ENCODE results near the gene SH3RF3.

SH3RF3 gene

GRCh38 chr2:109400102-109400501 lies 271.1 kb downstream of the SH3RF3 start:
- Histone ChIP-seq H3K4me2 (no peak overlapping the region), H4K20me1 (ENCODE audit: insufficient read depth) (no peaks in the 10 kb centered on the region), H2AFZ (ENCODE audit: low read depth) (no peak overlapping the region), H3K9ac (no peak overlapping the region), H3K27me3 (ENCODE audit: insufficient read depth, low read depth) (no peaks in the 10 kb centered on the region), H3K27ac (no peak overlapping the region), H3K79me2 (ENCODE audit: insufficient read depth, low read depth) (no peaks in the 10 kb centered on the region), H3K36me3 (ENCODE audit: insufficient read depth) (no peaks in the 10 kb centered on the region), H3K4me3 (IDR thresholded peaks at IDR 0.05; ENCODE audit: insufficient read depth, low read depth, low read length) (no peak overlapping the region), H3K4me1 (ENCODE audit: low read depth, poor library complexity, severe bottlenecking) (no peaks in the 10 kb centered on the region)
- TF ChIP-seq CTCF (conservative IDR thresholded peaks at IDR 0.05; ENCODE audit: low read depth, low read length): no peak

GRCh38 chr2:109401370-109401769 lies 272.4 kb downstream of the SH3RF3 start:
- Histone ChIP-seq H3K9ac (no peak overlapping the region), H3K36me3 (ENCODE audit: insufficient read depth) (no peaks in the 10 kb centered on the region), H3K4me2 (no peak overlapping the region), H3K4me3 (IDR thresholded peaks at IDR 0.05; ENCODE audit: insufficient read depth, low read depth, low read length) (no peak overlapping the region), H3K79me2 (ENCODE audit: insufficient read depth, low read depth) (no peaks in the 10 kb centered on the region), H4K20me1 (ENCODE audit: insufficient read depth) (no peaks in the 10 kb centered on the region), H3K27ac (no peak overlapping the region), H2AFZ (ENCODE audit: low read depth) (no peak overlapping the region), H3K4me1 (ENCODE audit: low read depth, poor library complexity, severe bottlenecking) (no peaks in the 10 kb centered on the region), H3K27me3 (ENCODE audit: insufficient read depth, low read depth) (no peaks in the 10 kb centered on the region)
- no peak for TF ChIP-seq CTCF (conservative IDR thresholded peaks at IDR 0.05; ENCODE audit: low read depth, low read length)

DNA sequence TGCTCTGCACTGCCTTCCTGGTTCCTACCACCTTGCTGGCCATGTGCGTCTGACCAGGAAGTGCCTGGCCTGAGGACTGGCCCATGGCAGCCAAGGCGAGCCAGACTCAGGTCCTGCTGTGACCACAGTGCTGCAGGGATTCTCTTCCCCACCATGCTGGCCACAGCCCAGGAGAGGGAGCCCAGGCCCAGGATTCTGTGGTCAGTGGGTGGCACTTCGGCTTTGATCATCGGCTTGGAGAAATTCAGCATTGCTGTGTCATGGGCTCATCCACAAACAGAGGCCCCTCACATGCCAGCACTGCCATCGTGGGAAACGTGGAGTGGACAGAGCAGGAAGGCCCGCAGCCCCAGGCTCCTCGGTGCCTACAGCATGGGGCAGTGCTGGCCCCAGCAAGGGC lies 273.2 kb downstream of the SH3RF3 start:
- H3K4me1 ChIP-seq (ENCODE audit: low read depth, poor library complexity, severe bottlenecking): no peaks in the 10 kb centered on the region
- H3K4me3 ChIP-seq (IDR thresholded peaks at IDR 0.05; ENCODE audit: insufficient read depth, low read depth, low read length): no peak overlapping the region
- no peak overlapping the region for H3K9ac ChIP-seq
- H3K27me3 ChIP-seq (ENCODE audit: insufficient read depth, low read depth): no peaks in the 10 kb centered on the region
- no peaks in the 10 kb centered on the region for H3K36me3 ChIP-seq (ENCODE audit: insufficient read depth)
- TF ChIP-seq CTCF (conservative IDR thresholded peaks at IDR 0.05; ENCODE audit: low read depth, low read length): no peak
- no peak overlapping the region for H3K27ac ChIP-seq
- no peaks in the 10 kb centered on the region for H4K20me1 ChIP-seq (ENCODE audit: insufficient read depth)
- H2AFZ ChIP-seq (ENCODE audit: low read depth): no peak overlapping the region
- H3K4me2 ChIP-seq: no peak overlapping the region
- no peaks in the 10 kb centered on the region for H3K79me2 ChIP-seq (ENCODE audit: insufficient read depth, low read depth)

- Histone ChIP-seq H3K4me2 (no peak overlapping the region), H3K27me3 (ENCODE audit: insufficient read depth, low read depth) (no peaks in the 10 kb centered on the region), H3K36me3 (ENCODE audit: insufficient read depth) (no peaks in the 10 kb centered on the region), H3K4me1 (ENCODE audit: low read depth, poor library complexity, severe bottlenecking) (no peaks in the 10 kb centered on the region), H2AFZ (ENCODE audit: low read depth) (no peak overlapping the region), H3K27ac (no peak overlapping the region), H3K9ac (no peak overlapping the region), H3K79me2 (ENCODE audit: insufficient read depth, low read depth) (no peaks in the 10 kb centered on the region), H3K4me3 (IDR thresholded peaks at IDR 0.05; ENCODE audit: insufficient read depth, low read depth, low read length) (no peak overlapping the region), H4K20me1 (ENCODE audit: insufficient read depth) (no peaks in the 10 kb centered on the region)
- TF ChIP-seq CTCF (conservative IDR thresholded peaks at IDR 0.05; ENCODE audit: low read depth, low read length): no peak
These were observed 274.2 kb downstream of the SH3RF3 start for GRCh38 chr2:109402980-109403840.

Measured in KMS-11 (cell line).